ENCODE measurements around the gene ACOT7.

ACOT7 gene

GRCh38 chr1:6345009-6345408 is 48.6 kb downstream of the ACOT7 start:
- Histone ChIP-seq H3K27me3 (ENCODE audit: insufficient read depth, low read length, poor library complexity, severe bottlenecking) (no peaks in the 10 kb centered on the region), H3K4me1 (ENCODE audit: insufficient read depth, low read length, poor library complexity, severe bottlenecking) (peaks cover 10% of the 10 kb centered on the region), H3K4me2 (ENCODE audit: low read depth, low read length, poor library complexity, severe bottlenecking) (no peak overlapping the region), H3K9ac (ENCODE audit: low read depth, low read length, poor library complexity, severe bottlenecking) (no peak overlapping the region), H2AFZ (ENCODE audit: low read length) (no peak overlapping the region), H3K79me2 (ENCODE audit: insufficient read depth, low read length) (no peaks in the 10 kb centered on the region), H4K20me1 (ENCODE audit: insufficient read depth, low read length, poor library complexity, severe bottlenecking) (no peaks in the 10 kb centered on the region), H3K36me3 (ENCODE audit: insufficient read depth, low read length) (no peaks in the 10 kb centered on the region; the same call in 1 of the 2 replicates), H3F3A (ENCODE audit: low read depth) (no peaks in the 10 kb centered on the region), H3K4me3 (ENCODE audit: low read length, poor library complexity, severe bottlenecking) (no peak overlapping the region), H3K9me3 (ENCODE audit: insufficient read depth, low read depth, low read length) (no peaks in the 10 kb centered on the region), H3K9me2 (replicated peaks; ENCODE audit: low read depth, low read length) (no peaks in the 10 kb centered on the region)
- TF ChIP-seq CTCF (conservative IDR thresholded peaks at IDR 0.05; ENCODE audit: low read length) (no peak), EZH2phosphoT487 (IDR thresholded peaks at IDR 0.05; ENCODE audit: borderline replicate concordance) (no peak)

DNA sequence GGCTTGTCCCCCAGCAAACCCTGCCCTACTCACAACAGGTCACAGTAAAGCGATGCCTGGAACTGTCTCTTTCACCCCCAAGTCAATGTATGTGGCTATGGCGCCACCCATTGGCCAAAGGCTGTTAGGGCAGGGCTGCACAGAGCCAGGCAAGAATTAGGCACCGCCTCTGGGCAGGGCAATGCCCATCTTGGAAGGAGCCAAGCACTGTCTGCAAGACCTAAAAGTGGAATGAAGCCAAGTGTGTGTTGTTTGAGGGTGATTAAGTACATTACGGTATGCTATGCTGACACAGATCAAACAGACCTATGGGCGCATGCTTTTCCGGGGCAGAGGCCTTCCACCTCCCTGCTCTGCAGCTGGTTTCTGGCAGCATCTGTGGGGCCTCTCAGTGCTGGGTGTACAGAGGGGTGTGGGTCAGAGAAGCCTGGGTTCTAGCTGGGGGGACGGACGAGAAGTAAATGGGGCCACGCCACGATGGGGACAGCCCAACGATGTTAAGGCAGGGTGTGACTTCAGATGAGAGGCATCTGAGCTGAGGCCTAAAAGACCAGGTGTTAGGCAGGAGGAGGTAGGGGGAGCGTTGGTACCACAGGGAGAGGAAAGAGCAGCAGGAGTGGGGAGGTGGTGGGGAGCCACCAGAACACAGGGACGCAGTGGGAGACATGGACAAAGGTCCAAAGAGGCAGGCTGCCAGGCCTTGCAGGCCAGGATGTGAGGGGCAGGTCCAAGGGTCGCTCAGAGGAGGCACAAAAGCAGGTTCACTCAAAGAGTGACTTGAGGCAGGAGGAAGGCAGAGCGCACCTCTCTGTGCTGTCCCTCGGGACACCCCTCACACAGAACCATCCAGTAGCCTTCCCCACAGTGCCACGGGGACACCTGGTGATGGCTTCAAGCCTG is 49.8 kb downstream of the ACOT7 start:
- Histone ChIP-seq H3K4me3 (ENCODE audit: low read length, poor library complexity, severe bottlenecking) (no peak overlapping the region), H3K79me2 (ENCODE audit: insufficient read depth, low read length) (no peaks in the 10 kb centered on the region), H3F3A (ENCODE audit: low read depth) (no peaks in the 10 kb centered on the region), H2AFZ (ENCODE audit: low read length) (no peak overlapping the region), H3K9ac (ENCODE audit: low read depth, low read length, poor library complexity, severe bottlenecking) (no peak overlapping the region), H3K36me3 (ENCODE audit: insufficient read depth, low read length) (peaks cover 2% of the 10 kb centered on the region; the same call in 1 of the 2 replicates), H3K4me1 (ENCODE audit: insufficient read depth, low read length, poor library complexity, severe bottlenecking) (peaks cover 7% of the 10 kb centered on the region), H4K20me1 (ENCODE audit: insufficient read depth, low read length, poor library complexity, severe bottlenecking) (no peaks in the 10 kb centered on the region), H3K9me3 (ENCODE audit: insufficient read depth, low read depth, low read length) (no peaks in the 10 kb centered on the region), H3K9me2 (replicated peaks; ENCODE audit: low read depth, low read length) (no peaks in the 10 kb centered on the region), H3K27me3 (ENCODE audit: insufficient read depth, low read length, poor library complexity, severe bottlenecking) (no peaks in the 10 kb centered on the region), H3K4me2 (ENCODE audit: low read depth, low read length, poor library complexity, severe bottlenecking) (no peak overlapping the region)
- no peak for TF ChIP-seq EZH2phosphoT487 (IDR thresholded peaks at IDR 0.05; ENCODE audit: borderline replicate concordance)
- peak; percentile 96 for TF ChIP-seq CTCF (conservative IDR thresholded peaks at IDR 0.05; ENCODE audit: low read length)

DNA sequence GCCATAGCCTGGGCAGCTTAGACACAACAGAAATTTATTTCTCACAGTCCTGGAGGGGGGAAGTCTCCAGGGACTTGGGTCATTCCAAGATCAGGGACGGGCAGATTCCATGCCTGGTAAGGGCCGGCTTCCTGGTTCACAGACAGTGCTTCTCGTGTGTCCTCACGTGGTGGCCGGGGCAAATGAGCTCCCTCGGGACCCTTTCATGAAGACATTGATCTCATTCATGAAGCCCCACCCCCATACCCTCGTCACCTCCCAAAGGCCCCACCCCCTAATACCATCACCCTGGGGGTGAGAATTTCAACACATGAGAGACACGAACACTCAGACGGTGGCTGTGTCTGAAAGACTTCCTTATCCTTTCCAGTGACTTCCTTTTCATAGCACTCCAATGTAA is 51.5 kb downstream of the ACOT7 start:
- Histone ChIP-seq H3K36me3 (ENCODE audit: insufficient read depth, low read length) (peaks cover 11% of the 10 kb centered on the region; the same call in 1 of the 2 replicates), H3K27me3 (ENCODE audit: insufficient read depth, low read length, poor library complexity, severe bottlenecking) (no peaks in the 10 kb centered on the region), H3K9me2 (replicated peaks; ENCODE audit: low read depth, low read length) (no peaks in the 10 kb centered on the region), H3K79me2 (ENCODE audit: insufficient read depth, low read length) (no peaks in the 10 kb centered on the region), H2AFZ (ENCODE audit: low read length) (no peak overlapping the region), H3K4me1 (ENCODE audit: insufficient read depth, low read length, poor library complexity, severe bottlenecking) (no peaks in the 10 kb centered on the region), H3F3A (ENCODE audit: low read depth) (no peaks in the 10 kb centered on the region), H3K9ac (ENCODE audit: low read depth, low read length, poor library complexity, severe bottlenecking) (no peak overlapping the region), H3K4me2 (ENCODE audit: low read depth, low read length, poor library complexity, severe bottlenecking) (no peak overlapping the region), H3K9me3 (ENCODE audit: insufficient read depth, low read depth, low read length) (no peaks in the 10 kb centered on the region), H4K20me1 (ENCODE audit: insufficient read depth, low read length, poor library complexity, severe bottlenecking) (no peaks in the 10 kb centered on the region), H3K4me3 (ENCODE audit: low read length, poor library complexity, severe bottlenecking) (no peak overlapping the region)
- no peak for TF ChIP-seq EZH2phosphoT487 (IDR thresholded peaks at IDR 0.05; ENCODE audit: borderline replicate concordance)
- TF ChIP-seq CTCF (conservative IDR thresholded peaks at IDR 0.05; ENCODE audit: low read length) = no peak

Data from Loucy (cell line).